ENCODE measurements around the gene ANTKMT. TPM values are rescaled to one million over a fixed set of nuclear protein-coding genes. Genes with fewer than 3 reads are reported as not detected.
"Not testable (repeated sequence)": the region's sequence is repeated elsewhere in the genome, so short reads cannot be mapped to it uniquely, and the experiment has no call there.

The ANTKMT gene
- total RNA-seq, 1 donor from 2014 or later = 41.3 TPM

- H3K27me3 Mint-ChIP-seq (ENCODE audit: insufficient read depth) = no peaks in the 10 kb centered on the region
- intact Hi-C loops (cut with micrococcal nuclease) = loop anchor here (1.0 kb wide), 3 partner anchors 36 to 122 kb away; partner anchors contain the start of genes METTL26 and WDR90
- H3K4me3 Mint-ChIP-seq = no peak overlapping the region
- peaks cover 9% of the 10 kb centered on the region for H3K4me1 Mint-ChIP-seq (ENCODE audit: low read depth)
- no peak overlapping the region for H3K27ac Mint-ChIP-seq
- no peak for DNase-seq (ENCODE audit: low spot score)
- H3K9me3 Mint-ChIP-seq = no peaks in the 10 kb centered on the region
- peaks cover 12% of the 10 kb centered on the region for H3K36me3 Mint-ChIP-seq (ENCODE audit: low read depth)
These were observed 35.8 kb upstream of the ANTKMT start for GRCh38 chr16:684961-685696.

- Mint-ChIP-seq H3K27ac (no peak overlapping the region), H3K4me3 (peak overlapping the region; percentile 37), H3K9me3 (no peaks in the 10 kb centered on the region), H3K27me3 (ENCODE audit: insufficient read depth) (no peaks in the 10 kb centered on the region), H3K4me1 (ENCODE audit: low read depth) (peaks cover 14% of the 10 kb centered on the region), H3K36me3 (ENCODE audit: low read depth) (peaks cover 14% of the 10 kb centered on the region)
- no peak for DNase-seq (ENCODE audit: low spot score)
- intact Hi-C loops (cut with micrococcal nuclease) = no loop called here
These were observed 35.0 kb upstream of the ANTKMT start for GRCh38 chr16:685967-686366.

- Mint-ChIP-seq H3K9me3 (no peaks in the 10 kb centered on the region), H3K4me3 (no peak overlapping the region), H3K36me3 (ENCODE audit: low read depth) (peaks cover 10% of the 10 kb centered on the region), H3K27me3 (ENCODE audit: insufficient read depth) (peaks cover under 1% of the 10 kb centered on the region), H3K4me1 (ENCODE audit: low read depth) (peaks cover 16% of the 10 kb centered on the region), H3K27ac (no peak overlapping the region)
- no peak for DNase-seq (ENCODE audit: low spot score)
- intact Hi-C loops (cut with micrococcal nuclease) = no loop called here
These were observed 34.3 kb upstream of the ANTKMT start for GRCh38 chr16:686459-687260.

- no peak for DNase-seq (ENCODE audit: low spot score)
- H3K9me3 Mint-ChIP-seq = no peaks in the 10 kb centered on the region
- H3K27me3 Mint-ChIP-seq (ENCODE audit: insufficient read depth) = peaks cover 7% of the 10 kb centered on the region
- intact Hi-C loops (cut with micrococcal nuclease) = no loop called here
- peaks cover 14% of the 10 kb centered on the region for H3K4me1 Mint-ChIP-seq (ENCODE audit: low read depth)
- H3K27ac Mint-ChIP-seq = no peak overlapping the region
- H3K4me3 Mint-ChIP-seq = no peak overlapping the region
- H3K36me3 Mint-ChIP-seq (ENCODE audit: low read depth) = peaks cover 5% of the 10 kb centered on the region
These were observed 33.4 kb upstream of the ANTKMT start for GRCh38 chr16:687499-687898.

- Mint-ChIP-seq H3K27ac (peak overlapping the region; percentile 66), H3K4me3 (peak overlapping the region; percentile 82), H3K36me3 (ENCODE audit: low read depth) (peaks cover 3% of the 10 kb centered on the region), H3K27me3 (ENCODE audit: insufficient read depth) (peaks cover 9% of the 10 kb centered on the region), H3K4me1 (ENCODE audit: low read depth) (peaks cover 10% of the 10 kb centered on the region), H3K9me3 (no peaks in the 10 kb centered on the region)
- intact Hi-C loops (cut with micrococcal nuclease) = no loop called here
- DNase-seq (ENCODE audit: low spot score) = no peak
These were observed 31.6 kb upstream of the ANTKMT start for GRCh38 chr16:689175-689897.

- H3K27me3 Mint-ChIP-seq (ENCODE audit: insufficient read depth); DNase-seq (ENCODE audit: low spot score); H3K36me3 Mint-ChIP-seq (ENCODE audit: low read depth); H3K9me3 Mint-ChIP-seq: not testable (repeated sequence)
- H3K4me3 Mint-ChIP-seq = peak overlapping the region; percentile 82
- intact Hi-C loops (cut with micrococcal nuclease) = loop anchor here (2.0 kb wide), 1 partner anchor 24 kb away; the partner anchor contains the start of gene METRN
- peak overlapping the region; percentile 72 for H3K27ac Mint-ChIP-seq
- peaks cover 17% of the 10 kb centered on the region for H3K4me1 Mint-ChIP-seq (ENCODE audit: low read depth)
These were observed 29.7 kb upstream of the ANTKMT start for GRCh38 chr16:691242-691641.

- H3K4me3 Mint-ChIP-seq = peak overlapping the region; percentile 65
- DNase-seq (ENCODE audit: low spot score) = no peak
- peaks cover 3% of the 10 kb centered on the region for H3K36me3 Mint-ChIP-seq (ENCODE audit: low read depth)
- no peaks in the 10 kb centered on the region for H3K9me3 Mint-ChIP-seq
- H3K27ac Mint-ChIP-seq = peak overlapping the region; percentile 18
- intact Hi-C loops (cut with micrococcal nuclease) = no loop called here
- peaks cover 9% of the 10 kb centered on the region for H3K27me3 Mint-ChIP-seq (ENCODE audit: insufficient read depth)
- peaks cover 17% of the 10 kb centered on the region for H3K4me1 Mint-ChIP-seq (ENCODE audit: low read depth)
These were observed 28.4 kb upstream of the ANTKMT start for GRCh38 chr16:692356-693108.

- H3K27ac Mint-ChIP-seq = no peak overlapping the region
- H3K36me3 Mint-ChIP-seq (ENCODE audit: low read depth) = peaks cover 3% of the 10 kb centered on the region
- peaks cover 17% of the 10 kb centered on the region for H3K4me1 Mint-ChIP-seq (ENCODE audit: low read depth)
- peak overlapping the region; percentile 11 for H3K4me3 Mint-ChIP-seq
- no peaks in the 10 kb centered on the region for H3K9me3 Mint-ChIP-seq
- H3K27me3 Mint-ChIP-seq (ENCODE audit: insufficient read depth) = peaks cover 9% of the 10 kb centered on the region
- no peak for DNase-seq (ENCODE audit: low spot score)
- intact Hi-C loops (cut with micrococcal nuclease) = no loop called here
These were observed 27.6 kb upstream of the ANTKMT start for GRCh38 chr16:693364-693763.

- no peaks in the 10 kb centered on the region for H3K9me3 Mint-ChIP-seq
- H3K27ac Mint-ChIP-seq = no peak overlapping the region
- H3K4me3 Mint-ChIP-seq = peak overlapping the region; percentile 11
- intact Hi-C loops (cut with micrococcal nuclease) = no loop called here
- H3K36me3 Mint-ChIP-seq (ENCODE audit: low read depth) = peaks cover 3% of the 10 kb centered on the region
- peaks cover 9% of the 10 kb centered on the region for H3K27me3 Mint-ChIP-seq (ENCODE audit: insufficient read depth)
- peaks cover 17% of the 10 kb centered on the region for H3K4me1 Mint-ChIP-seq (ENCODE audit: low read depth)
- no peak for DNase-seq (ENCODE audit: low spot score)
These were observed 27.2 kb upstream of the ANTKMT start for GRCh38 chr16:693766-694165.

GRCh38 chr16:694187-694862 lies 26.6 kb upstream of the ANTKMT start:
- Mint-ChIP-seq H3K4me1 (ENCODE audit: low read depth) (peaks cover 16% of the 10 kb centered on the region), H3K9me3 (no peaks in the 10 kb centered on the region), H3K27ac (no peak overlapping the region), H3K36me3 (ENCODE audit: low read depth) (peaks cover 3% of the 10 kb centered on the region), H3K27me3 (ENCODE audit: insufficient read depth) (peaks cover 10% of the 10 kb centered on the region), H3K4me3 (peak overlapping the region; percentile 54)
- intact Hi-C loops (cut with micrococcal nuclease) = no loop called here
- no peak for DNase-seq (ENCODE audit: low spot score)

- intact Hi-C loops (cut with micrococcal nuclease) = loop anchor here (5.0 kb wide), 1 partner anchor 42 kb away; no protein-coding TSS in a partner anchor
- Mint-ChIP-seq H3K36me3 (ENCODE audit: low read depth) (peaks cover 3% of the 10 kb centered on the region), H3K4me3 (no peak overlapping the region), H3K9me3 (no peaks in the 10 kb centered on the region), H3K27ac (no peak overlapping the region), H3K4me1 (ENCODE audit: low read depth) (peaks cover 13% of the 10 kb centered on the region), H3K27me3 (ENCODE audit: insufficient read depth) (peaks cover 11% of the 10 kb centered on the region)
- DNase-seq (ENCODE audit: low spot score) = no peak
These were observed 26.0 kb upstream of the ANTKMT start for GRCh38 chr16:694863-695354.
